H1 (cell line): ENCODE results near the gene CALCOCO2. TPM values are rescaled to one million over a fixed set of nuclear protein-coding genes. Genes with fewer than 3 reads are reported as not detected.

ENCODE experiments used
- CTCF ChIP-seq, 3 experiments: IDR thresholded peaks; 1 replicate in 2 of 3; 2 replicates in 1 of 3; pipeline versions ENCODE4 v1.5.1 to v1.6.1; 2011; ENCODE audit warnings: low read length in 3 of 3, mild to moderate bottlenecking in 3 of 3, inconsistent platforms in 2 of 3, low read depth in 1 of 3, moderate library complexity in 1 of 3; ENCODE audit not compliant: insufficient read depth in 1 of 3; ENCODE audit errors: control extremely low read depth in 1 of 3
- EZH2 ChIP-seq: fragments of 200-600 bp; sonication (generic); IDR thresholded peaks from 2 replicates; pipeline ENCODE4 v1.7.1; 2012; ENCODE audit warnings: low read depth, mild to moderate bottlenecking, moderate library complexity, low read length, inconsistent platforms; ENCODE audit not compliant: severe bottlenecking
- RBBP5 ChIP-seq: IDR thresholded peaks from 2 replicates; pipeline ENCODE4 v1.7.1; 2012; ENCODE audit warnings: low read depth, mild to moderate bottlenecking, inconsistent platforms, low read length, moderate library complexity, borderline replicate concordance
- SIN3A ChIP-seq, 2 experiments: IDR thresholded peaks in 1 of 2; conservative IDR thresholded peaks in 1 of 2; 2 replicates each; pipeline ENCODE4 v1.6.1; 2011 to 2012; ENCODE audit warnings: low read length in 2 of 2, improper control_type of control experiment in 1 of 2, low read depth in 1 of 2, mild to moderate bottlenecking in 1 of 2
- TAF1 ChIP-seq: IDR thresholded peaks from 2 replicates; pipeline ENCODE4 v1.6.1; 2011; ENCODE audit warnings: mild to moderate bottlenecking, low read depth, low read length
- YY1 ChIP-seq: IDR thresholded peaks from 2 replicates; pipeline ENCODE4 v1.6.1; 2011; ENCODE audit warnings: low read depth, mild to moderate bottlenecking, low read length
- polyA plus RNA-seq, 7 experiments: library from polyadenylated mRNA; depleted of rRNA in 3 of 7; stranded (reverse) in 5 of 7; unstranded in 2 of 7; fragments of >200 nt in 5 of 7; fragments of 200-250 nt in 2 of 7; gene quantifications; 1 replicate in 5 of 7; 2 replicates in 1 of 7; 4 replicates in 1 of 7; pipeline versions ENCODE4 v1.2.1 to v1.2.3, GENCODE V29; 2011 to 2013; ENCODE audit warnings: missing spikeins in 2 of 7, mixed read lengths in 2 of 7
- total RNA-seq: library from RNA; stranded (reverse); fragmentation: NEBNext Ultra II Directional; extraction: Animal tissue kit (Norgen Biotek cat#: 25700); gene quantifications from 2 replicates; pipeline ENCODE4 v1.2.1, GENCODE V29; 2021

CALCOCO2 gene
- total and polyA plus RNA-seq, 2 of the 8 experiments (the other 6 are each of a cell fraction or from before 2014, with no cell fraction given) = 12.1 to 31.8 TPM

- TF ChIP-seq CTCF (IDR thresholded peaks at IDR 0.05; ENCODE audit: control extremely low read depth in 1 of 3, insufficient read depth in 1 of 3, low read depth in 1 of 3, low read length in 3 of 3) = no peak
- TF ChIP-seq EZH2 = no peak
- TF ChIP-seq SIN3A (conservative IDR thresholded peaks at IDR 0.05 in 1 of 2, IDR thresholded peaks at IDR 0.05 in 1 of 2; ENCODE audit: low read depth in 1 of 2, low read length in 2 of 2) = no peak
- TF ChIP-seq YY1 = no peak
- no peak for TF ChIP-seq RBBP5
- TF ChIP-seq TAF1 = no peak
Observed at GRCh38 chr17:48871035-48871550, 40.3 kb downstream of the CALCOCO2 start (continued).
